Measurements from ENCODE around the gene KRTAP19-1.

DNA sequence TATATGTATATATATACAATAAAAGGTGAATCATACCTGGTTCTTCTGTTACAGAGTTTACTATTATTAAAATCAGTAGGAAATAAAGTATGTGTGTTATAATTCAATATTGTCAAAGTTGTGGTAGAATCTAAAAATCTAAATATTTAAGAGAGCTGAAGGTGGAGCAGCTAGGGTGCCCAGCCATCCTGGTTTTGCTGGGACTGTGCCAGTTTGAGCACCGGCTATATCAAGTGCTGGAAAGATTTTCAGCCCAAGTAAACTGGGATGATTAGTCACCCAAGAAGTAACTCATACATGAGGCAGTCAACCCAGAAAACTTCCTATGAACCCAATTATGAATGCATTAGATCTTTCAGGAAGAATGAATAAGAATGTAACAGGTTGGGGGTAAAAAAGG lies 38.7 kb upstream of the KRTAP19-1 start:
- TF ChIP-seq POLR2AphosphoS5 (IDR thresholded peaks at IDR 0.05): no peak
- TF ChIP-seq EZH2 (IDR thresholded peaks at IDR 0.05; ENCODE audit: borderline replicate concordance, insufficient read depth, low read length, poor library complexity, severe bottlenecking): no peak
- TF ChIP-seq, protein P1, sequence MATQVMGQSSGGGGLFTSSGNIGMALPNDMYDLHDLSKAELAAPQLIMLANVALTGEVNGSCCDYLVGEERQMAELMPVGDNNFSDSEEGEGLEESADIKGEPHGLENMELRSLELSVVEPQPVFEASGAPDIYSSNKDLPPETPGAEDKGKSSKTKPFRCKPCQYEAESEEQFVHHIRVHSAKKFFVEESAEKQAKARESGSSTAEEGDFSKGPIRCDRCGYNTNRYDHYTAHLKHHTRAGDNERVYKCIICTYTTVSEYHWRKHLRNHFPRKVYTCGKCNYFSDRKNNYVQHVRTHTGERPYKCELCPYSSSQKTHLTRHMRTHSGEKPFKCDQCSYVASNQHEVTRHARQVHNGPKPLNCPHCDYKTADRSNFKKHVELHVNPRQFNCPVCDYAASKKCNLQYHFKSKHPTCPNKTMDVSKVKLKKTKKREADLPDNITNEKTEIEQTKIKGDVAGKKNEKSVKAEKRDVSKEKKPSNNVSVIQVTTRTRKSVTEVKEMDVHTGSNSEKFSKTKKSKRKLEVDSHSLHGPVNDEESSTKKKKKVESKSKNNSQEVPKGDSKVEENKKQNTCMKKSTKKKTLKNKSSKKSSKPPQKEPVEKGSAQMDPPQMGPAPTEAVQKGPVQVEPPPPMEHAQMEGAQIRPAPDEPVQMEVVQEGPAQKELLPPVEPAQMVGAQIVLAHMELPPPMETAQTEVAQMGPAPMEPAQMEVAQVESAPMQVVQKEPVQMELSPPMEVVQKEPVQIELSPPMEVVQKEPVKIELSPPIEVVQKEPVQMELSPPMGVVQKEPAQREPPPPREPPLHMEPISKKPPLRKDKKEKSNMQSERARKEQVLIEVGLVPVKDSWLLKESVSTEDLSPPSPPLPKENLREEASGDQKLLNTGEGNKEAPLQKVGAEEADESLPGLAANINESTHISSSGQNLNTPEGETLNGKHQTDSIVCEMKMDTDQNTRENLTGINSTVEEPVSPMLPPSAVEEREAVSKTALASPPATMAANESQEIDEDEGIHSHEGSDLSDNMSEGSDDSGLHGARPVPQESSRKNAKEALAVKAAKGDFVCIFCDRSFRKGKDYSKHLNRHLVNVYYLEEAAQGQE (IDR thresholded peaks at IDR 0.05; ENCODE audit: borderline replicate concordance): no peak
- no peak for TF ChIP-seq TAF1 (IDR thresholded peaks at IDR 0.05; ENCODE audit: low read depth)
- TF ChIP-seq, protein P2, sequence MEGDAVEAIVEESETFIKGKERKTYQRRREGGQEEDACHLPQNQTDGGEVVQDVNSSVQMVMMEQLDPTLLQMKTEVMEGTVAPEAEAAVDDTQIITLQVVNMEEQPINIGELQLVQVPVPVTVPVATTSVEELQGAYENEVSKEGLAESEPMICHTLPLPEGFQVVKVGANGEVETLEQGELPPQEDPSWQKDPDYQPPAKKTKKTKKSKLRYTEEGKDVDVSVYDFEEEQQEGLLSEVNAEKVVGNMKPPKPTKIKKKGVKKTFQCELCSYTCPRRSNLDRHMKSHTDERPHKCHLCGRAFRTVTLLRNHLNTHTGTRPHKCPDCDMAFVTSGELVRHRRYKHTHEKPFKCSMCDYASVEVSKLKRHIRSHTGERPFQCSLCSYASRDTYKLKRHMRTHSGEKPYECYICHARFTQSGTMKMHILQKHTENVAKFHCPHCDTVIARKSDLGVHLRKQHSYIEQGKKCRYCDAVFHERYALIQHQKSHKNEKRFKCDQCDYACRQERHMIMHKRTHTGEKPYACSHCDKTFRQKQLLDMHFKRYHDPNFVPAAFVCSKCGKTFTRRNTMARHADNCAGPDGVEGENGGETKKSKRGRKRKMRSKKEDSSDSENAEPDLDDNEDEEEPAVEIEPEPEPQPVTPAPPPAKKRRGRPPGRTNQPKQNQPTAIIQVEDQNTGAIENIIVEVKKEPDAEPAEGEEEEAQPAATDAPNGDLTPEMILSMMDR (IDR thresholded peaks at IDR 0.05; ENCODE audit: poor library complexity, severe bottlenecking): no peak
